Measurements from ENCODE around the gene STRN4.

DNA sequence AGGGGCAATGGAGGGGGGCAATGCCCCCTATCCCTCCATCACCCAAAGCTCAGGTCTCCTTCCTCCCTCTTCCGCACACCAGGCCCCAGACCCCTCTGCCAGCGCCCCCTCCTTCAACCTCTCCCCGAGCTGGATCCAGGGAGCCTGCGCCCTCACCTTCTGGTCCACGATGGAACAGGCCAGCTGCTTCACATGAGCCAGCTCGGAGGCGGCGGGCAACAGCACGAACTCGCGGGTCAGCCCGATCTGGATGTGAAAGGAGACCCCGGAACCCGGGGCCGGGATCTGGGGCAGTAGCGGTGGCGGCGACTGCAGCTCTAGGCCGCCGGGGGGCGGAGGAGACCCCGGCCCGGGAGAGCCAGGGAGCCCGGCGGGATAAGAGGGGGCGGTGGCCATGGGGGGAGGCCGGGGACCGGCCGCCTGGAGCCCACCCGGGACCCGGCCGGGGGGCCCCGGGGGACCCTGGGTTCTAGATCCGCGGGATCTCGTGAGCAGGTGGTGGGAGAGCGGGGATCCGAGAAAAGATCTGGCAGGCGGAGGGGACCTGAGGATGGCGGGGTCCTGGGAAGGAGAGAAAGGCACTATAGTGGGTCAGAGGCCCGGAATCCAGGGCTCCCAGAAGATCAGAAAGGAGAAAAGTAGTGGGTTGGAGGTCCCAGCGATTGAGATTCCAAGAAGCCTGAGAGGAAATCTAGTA is 30.1 kb downstream of the STRN4 start:
- TF ChIP-seq ARNT (IDR thresholded peaks at IDR 0.05): no peak
- no peak for TF ChIP-seq POLR2AphosphoS5 (IDR thresholded peaks at IDR 0.05; ENCODE audit: control insufficient read depth, insufficient read depth, low read depth, low read length)
- TF ChIP-seq HLTF (IDR thresholded peaks at IDR 0.05): no peak
- no peak for TF ChIP-seq JUND (IDR thresholded peaks at IDR 0.05; ENCODE audit: borderline replicate concordance, low read depth, low read length)
- no peak for TF ChIP-seq JUND (tag; IDR thresholded peaks at IDR 0.05; ENCODE audit: borderline replicate concordance, low read depth, low read length)
- TF ChIP-seq, protein P1, sequence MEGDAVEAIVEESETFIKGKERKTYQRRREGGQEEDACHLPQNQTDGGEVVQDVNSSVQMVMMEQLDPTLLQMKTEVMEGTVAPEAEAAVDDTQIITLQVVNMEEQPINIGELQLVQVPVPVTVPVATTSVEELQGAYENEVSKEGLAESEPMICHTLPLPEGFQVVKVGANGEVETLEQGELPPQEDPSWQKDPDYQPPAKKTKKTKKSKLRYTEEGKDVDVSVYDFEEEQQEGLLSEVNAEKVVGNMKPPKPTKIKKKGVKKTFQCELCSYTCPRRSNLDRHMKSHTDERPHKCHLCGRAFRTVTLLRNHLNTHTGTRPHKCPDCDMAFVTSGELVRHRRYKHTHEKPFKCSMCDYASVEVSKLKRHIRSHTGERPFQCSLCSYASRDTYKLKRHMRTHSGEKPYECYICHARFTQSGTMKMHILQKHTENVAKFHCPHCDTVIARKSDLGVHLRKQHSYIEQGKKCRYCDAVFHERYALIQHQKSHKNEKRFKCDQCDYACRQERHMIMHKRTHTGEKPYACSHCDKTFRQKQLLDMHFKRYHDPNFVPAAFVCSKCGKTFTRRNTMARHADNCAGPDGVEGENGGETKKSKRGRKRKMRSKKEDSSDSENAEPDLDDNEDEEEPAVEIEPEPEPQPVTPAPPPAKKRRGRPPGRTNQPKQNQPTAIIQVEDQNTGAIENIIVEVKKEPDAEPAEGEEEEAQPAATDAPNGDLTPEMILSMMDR (IDR thresholded peaks at IDR 0.05 in 2 of 3, conservative IDR thresholded peaks at IDR 0.05 in 1 of 3; ENCODE audit: insufficient read depth in 2 of 3, low read depth in 1 of 3, low read length in 3 of 3): peak in 2 of 3 experiments; percentile 7 to 22; a peak in 1 of 6 replicates
- TF ChIP-seq ZNF668 (CRISPR knock-in tag; IDR thresholded peaks at IDR 0.05): no peak
- no peak for TF ChIP-seq BHLHE40 (IDR thresholded peaks at IDR 0.05; ENCODE audit: low read length)
- TF ChIP-seq NFIC (IDR thresholded peaks at IDR 0.05): no peak
- no peak for TF ChIP-seq GABPA (tag; conservative IDR thresholded peaks at IDR 0.05; ENCODE audit: low read depth)
- no peak for TF ChIP-seq ZNF644 (tag; IDR thresholded peaks at IDR 0.05; ENCODE audit: low read depth)
- no peak for TF ChIP-seq MTA2 (IDR thresholded peaks at IDR 0.05; ENCODE audit: low read depth)
